ENCODE measurements around the gene ABCA4.

- TF ChIP-seq PPARA (CRISPR knock-in tag; IDR thresholded peaks at IDR 0.05; ENCODE audit: borderline replicate concordance): no peak
- no peak for TF ChIP-seq ESRRG (CRISPR knock-in tag; IDR thresholded peaks at IDR 0.05)
Measured at GRCh38 chr1:94024104-94024792, 96.7 kb downstream of the ABCA4 start.

Measured in SK-N-SH treated with all-trans-retinoic acid at 6 μM for 48 hours (cell line).